ENCODE data around the gene MUSK.
"Not testable (repeated sequence)": the region's sequence is repeated elsewhere in the genome, so short reads cannot be mapped to it uniquely, and the experiment has no call there.

MUSK gene

GRCh38 chr9:110691002-110691549, 22.5 kb downstream of the MUSK start:
- no peak for DNase-seq (ENCODE audit: low read depth in 2 of 2, low spot score in 1 of 2)

- not testable (repeated sequence) for DNase-seq (ENCODE audit: low read depth in 2 of 2, low spot score in 1 of 2)
Measured at GRCh38 chr9:110695846-110696245, 27.3 kb downstream of the MUSK start.

- no peak for DNase-seq (ENCODE audit: low read depth in 2 of 2, low spot score in 1 of 2)
Measured at GRCh38 chr9:110700953-110701352, 32.4 kb downstream of the MUSK start.

- DNase-seq (ENCODE audit: low read depth in 2 of 2, low spot score in 1 of 2), result no peak
Measured at GRCh38 chr9:110703669-110704068, 35.1 kb downstream of the MUSK start.

- DNase-seq (ENCODE audit: low read depth in 2 of 2, low spot score in 1 of 2), result no peak
Measured at GRCh38 chr9:110707419-110707818, 38.8 kb downstream of the MUSK start.

- no peak for DNase-seq (ENCODE audit: low read depth in 2 of 2, low spot score in 1 of 2)
Measured at GRCh38 chr9:110710420-110710819, 41.8 kb downstream of the MUSK start.

- no peak for DNase-seq (ENCODE audit: low read depth in 2 of 2, low spot score in 1 of 2)
Measured at GRCh38 chr9:110712955-110713354, 44.4 kb downstream of the MUSK start.

- no peak for DNase-seq (ENCODE audit: low read depth in 2 of 2, low spot score in 1 of 2)
Measured at GRCh38 chr9:110714314-110714713, 45.7 kb downstream of the MUSK start.

GRCh38 chr9:110728058-110728457, 59.5 kb downstream of the MUSK start:
- DNase-seq (ENCODE audit: low read depth in 2 of 2, low spot score in 1 of 2), result no peak

- no peak for DNase-seq (ENCODE audit: low read depth in 2 of 2, low spot score in 1 of 2)
Measured at GRCh38 chr9:110729641-110730040, 61.0 kb downstream of the MUSK start.

- no peak for DNase-seq (ENCODE audit: low read depth in 2 of 2, low spot score in 1 of 2)
Measured at GRCh38 chr9:110731437-110732028, 62.9 kb downstream of the MUSK start.

GRCh38 chr9:110738982-110739381, 70.4 kb downstream of the MUSK start:
- DNase-seq (ENCODE audit: low read depth in 2 of 2, low spot score in 1 of 2), result no peak

GRCh38 chr9:110742741-110743371, 74.3 kb downstream of the MUSK start:
- DNase-seq (ENCODE audit: low read depth in 2 of 2, low spot score in 1 of 2), result no peak

- DNase-seq (ENCODE audit: low read depth in 2 of 2, low spot score in 1 of 2), result no peak
Measured at GRCh38 chr9:110744715-110745384, 76.3 kb downstream of the MUSK start.

- DNase-seq (ENCODE audit: low read depth in 2 of 2, low spot score in 1 of 2), result no peak
Measured at GRCh38 chr9:110745676-110746075, 77.1 kb downstream of the MUSK start.

- no peak for DNase-seq (ENCODE audit: low read depth in 2 of 2, low spot score in 1 of 2)
Measured at GRCh38 chr9:110746211-110746930, 77.8 kb downstream of the MUSK start.

GRCh38 chr9:110748251-110748893, 79.8 kb downstream of the MUSK start:
- DNase-seq (ENCODE audit: low read depth in 2 of 2, low spot score in 1 of 2), result no peak

GRCh38 chr9:110750272-110750671, 81.7 kb downstream of the MUSK start:
- DNase-seq (ENCODE audit: low read depth in 2 of 2, low spot score in 1 of 2), result no peak

- DNase-seq (ENCODE audit: low read depth in 2 of 2, low spot score in 1 of 2), result no peak
Measured at GRCh38 chr9:110751971-110752370, 83.4 kb downstream of the MUSK start.

GRCh38 chr9:110752766-110753165, 84.2 kb downstream of the MUSK start:
- no peak for DNase-seq (ENCODE audit: low read depth in 2 of 2, low spot score in 1 of 2)

GRCh38 chr9:110753731-110754231, 85.2 kb downstream of the MUSK start:
- no peak for DNase-seq (ENCODE audit: low read depth in 2 of 2, low spot score in 1 of 2)

Measured in stimulated activated CD8-positive, alpha-beta memory T cell treated with anti-CD3 and anti-CD28 coated beads, Interleukin-4, amount 100 ng/mL, for 4 hours (primary cell).